ENCODE data around the gene PHKB.

The PHKB gene

GRCh38 chr16:47476654-47477345 is 15.7 kb downstream of the PHKB start (continued):
- TF ChIP-seq PATZ1 (CRISPR knock-in tag; IDR thresholded peaks at IDR 0.05; ENCODE audit: borderline replicate concordance) (no peak), ZFP30 (CRISPR knock-in tag; IDR thresholded peaks at IDR 0.05) (no peak)

GRCh38 chr16:47477679-47478078 is 16.5 kb downstream of the PHKB start:
- TF ChIP-seq OSR1 (CRISPR knock-in tag; IDR thresholded peaks at IDR 0.05) (no peak), CSDC2 (CRISPR knock-in tag; IDR thresholded peaks at IDR 0.05) (no peak), ESRRG (CRISPR knock-in tag; IDR thresholded peaks at IDR 0.05) (no peak), PATZ1 (CRISPR knock-in tag; IDR thresholded peaks at IDR 0.05; ENCODE audit: borderline replicate concordance) (no peak), TCF4 (CRISPR knock-in tag; IDR thresholded peaks at IDR 0.05; ENCODE audit: borderline replicate concordance) (no peak), CREB5 (CRISPR knock-in tag; IDR thresholded peaks at IDR 0.05; ENCODE audit: low read depth) (no peak), GLIS3 (CRISPR knock-in tag; IDR thresholded peaks at IDR 0.05) (no peak), CSRNP3 (CRISPR knock-in tag; IDR thresholded peaks at IDR 0.05) (no peak), ZFP30 (CRISPR knock-in tag; IDR thresholded peaks at IDR 0.05) (no peak), ZFP3 (CRISPR knock-in tag; IDR thresholded peaks at IDR 0.05) (no peak), TOX (CRISPR knock-in tag; IDR thresholded peaks at IDR 0.05; ENCODE audit: borderline replicate concordance) (no peak)
- ATAC-seq, result no peak

DNA sequence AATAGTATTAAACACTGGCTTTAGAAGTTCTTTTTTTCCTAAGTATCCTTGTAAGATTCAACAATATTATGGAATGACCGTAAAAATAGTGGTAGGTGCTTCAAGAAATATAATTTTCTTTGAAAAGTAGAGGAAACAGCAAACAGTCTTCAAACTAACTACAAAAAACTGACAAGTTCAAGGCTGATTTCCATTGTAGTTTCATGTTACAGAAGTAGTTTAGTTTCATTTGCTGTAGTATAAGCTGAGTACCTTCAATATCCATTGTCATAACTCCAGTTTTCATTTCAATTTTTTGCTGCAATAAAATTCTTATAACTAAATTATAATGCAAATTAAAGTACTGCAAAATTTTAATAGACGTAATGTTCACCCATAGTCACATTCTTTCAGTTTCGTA is 19.3 kb downstream of the PHKB start:
- no peak for ATAC-seq
- TF ChIP-seq POU6F1 (CRISPR knock-in tag; IDR thresholded peaks at IDR 0.05; ENCODE audit: borderline replicate concordance, low read depth) (no peak), ZFP3 (CRISPR knock-in tag; IDR thresholded peaks at IDR 0.05) (no peak), SNAI2 (CRISPR knock-in tag; IDR thresholded peaks at IDR 0.05) (no peak), ESRRG (CRISPR knock-in tag; IDR thresholded peaks at IDR 0.05) (no peak), ZNF70 (CRISPR knock-in tag; IDR thresholded peaks at IDR 0.05) (no peak), ISL1 (CRISPR knock-in tag; IDR thresholded peaks at IDR 0.05) (no peak), TSHZ2 (CRISPR knock-in tag; IDR thresholded peaks at IDR 0.05) (no peak), ARNTL (CRISPR knock-in tag; IDR thresholded peaks at IDR 0.05; ENCODE audit: borderline replicate concordance, low read depth) (no peak), ZFP30 (CRISPR knock-in tag; IDR thresholded peaks at IDR 0.05) (no peak), CSDC2 (CRISPR knock-in tag; IDR thresholded peaks at IDR 0.05) (no peak), GLIS3 (CRISPR knock-in tag; IDR thresholded peaks at IDR 0.05) (no peak), BACH2 (CRISPR knock-in tag; IDR thresholded peaks at IDR 0.05; ENCODE audit: borderline replicate concordance) (no peak), TCF4 (CRISPR knock-in tag; IDR thresholded peaks at IDR 0.05; ENCODE audit: borderline replicate concordance) (no peak), PATZ1 (CRISPR knock-in tag; IDR thresholded peaks at IDR 0.05; ENCODE audit: borderline replicate concordance) (no peak), OSR1 (CRISPR knock-in tag; IDR thresholded peaks at IDR 0.05) (no peak), TOX (CRISPR knock-in tag; IDR thresholded peaks at IDR 0.05; ENCODE audit: borderline replicate concordance) (no peak), CSRNP3 (CRISPR knock-in tag; IDR thresholded peaks at IDR 0.05) (no peak)

Measured in SK-N-SH treated with all-trans-retinoic acid at 6 μM for 48 hours (cell line).